Breast epithelium (tissue), 3 donors: Measurements from ENCODE around the gene CFAP20.

Experiments used
- POLR2A ChIP-seq: fragments of 450-650 bp; IDR thresholded peaks from one replicate; pipeline ENCODE4 v1.6.1; 2016; ENCODE audit warnings: antibody characterized with exemption, mild to moderate bottlenecking, moderate library complexity
- POLR2AphosphoS5 ChIP-seq, 3 donors: sonication (generic); formaldehyde crosslinking; IDR thresholded peaks; one replicate each; pipeline ENCODE4 v1.6.1; 2017; ENCODE audit warnings: antibody characterized with exemption in 3 of 3
- TF ChIP-seq, protein P1 (sequence below), 3 donors: fragments of 450-650 bp; IDR thresholded peaks; one replicate each; pipeline ENCODE4 v1.5.1; 2016 to 2017; ENCODE audit warnings: antibody characterized with exemption in 3 of 3, mild to moderate bottlenecking in 3 of 3, moderate library complexity in 3 of 3

DNA sequence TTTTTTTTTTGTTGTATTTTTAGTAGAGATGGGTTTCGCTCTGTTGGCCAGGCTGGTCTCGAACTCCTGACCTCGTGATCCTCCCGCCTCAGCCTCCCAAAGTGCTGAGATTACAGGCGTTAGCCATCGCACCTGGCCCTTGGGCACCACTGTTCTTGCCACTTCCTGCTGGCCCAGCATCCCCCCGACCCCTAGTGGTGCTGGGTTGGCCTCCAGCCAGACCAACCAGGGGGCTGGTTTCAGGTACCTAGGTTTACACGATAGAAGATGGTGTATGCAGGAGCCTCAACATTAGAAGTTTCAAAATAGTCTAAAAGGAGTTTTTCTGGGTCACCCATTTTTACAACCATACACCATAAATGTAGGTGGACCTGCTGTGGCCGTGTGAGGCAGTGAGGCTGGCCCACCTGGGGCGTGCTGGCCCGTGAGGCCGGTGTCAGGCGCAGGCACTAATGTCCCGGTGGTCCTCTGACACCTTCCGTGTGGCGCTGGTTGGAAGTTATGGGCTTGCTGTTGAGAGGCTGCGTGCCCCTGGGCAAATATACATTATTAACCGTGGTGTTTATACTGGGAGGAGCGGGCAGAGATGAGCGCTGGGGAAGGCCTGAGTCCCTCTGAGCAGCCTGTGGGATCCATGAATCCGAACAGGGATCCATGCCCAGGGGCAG, 43.5 kb downstream of the CFAP20 start:
- TF ChIP-seq, protein P1, sequence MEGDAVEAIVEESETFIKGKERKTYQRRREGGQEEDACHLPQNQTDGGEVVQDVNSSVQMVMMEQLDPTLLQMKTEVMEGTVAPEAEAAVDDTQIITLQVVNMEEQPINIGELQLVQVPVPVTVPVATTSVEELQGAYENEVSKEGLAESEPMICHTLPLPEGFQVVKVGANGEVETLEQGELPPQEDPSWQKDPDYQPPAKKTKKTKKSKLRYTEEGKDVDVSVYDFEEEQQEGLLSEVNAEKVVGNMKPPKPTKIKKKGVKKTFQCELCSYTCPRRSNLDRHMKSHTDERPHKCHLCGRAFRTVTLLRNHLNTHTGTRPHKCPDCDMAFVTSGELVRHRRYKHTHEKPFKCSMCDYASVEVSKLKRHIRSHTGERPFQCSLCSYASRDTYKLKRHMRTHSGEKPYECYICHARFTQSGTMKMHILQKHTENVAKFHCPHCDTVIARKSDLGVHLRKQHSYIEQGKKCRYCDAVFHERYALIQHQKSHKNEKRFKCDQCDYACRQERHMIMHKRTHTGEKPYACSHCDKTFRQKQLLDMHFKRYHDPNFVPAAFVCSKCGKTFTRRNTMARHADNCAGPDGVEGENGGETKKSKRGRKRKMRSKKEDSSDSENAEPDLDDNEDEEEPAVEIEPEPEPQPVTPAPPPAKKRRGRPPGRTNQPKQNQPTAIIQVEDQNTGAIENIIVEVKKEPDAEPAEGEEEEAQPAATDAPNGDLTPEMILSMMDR (IDR thresholded peaks at IDR 0.05): no peak
- TF ChIP-seq POLR2AphosphoS5 (IDR thresholded peaks at IDR 0.05) (no peak), POLR2A (no peak)
